SK-N-SH (cell line): ENCODE data around the gene ZNF438.

ENCODE experiments used
- CHD2 ChIP-seq: fragments of 150-350 bp; IDR thresholded peaks from 2 replicates; pipeline ENCODE4 v1.6.1; 2018; ENCODE audit warnings: low read length; ENCODE audit not compliant: partially characterized antibody
- EP300 ChIP-seq, 2 experiments: IDR thresholded peaks; 2 replicates each; pipeline versions ENCODE4 v1.4.0 to v1.6.1; 2012; ENCODE audit warnings: borderline replicate concordance in 1 of 2, low read depth in 1 of 2, low read length in 1 of 2
- EZH2phosphoT487 ChIP-seq: fragments of 200-600 bp; sonication (generic); IDR thresholded peaks from 2 replicates; pipeline ENCODE4 v1.6.1; 2017; ENCODE audit warnings: low read depth, mixed run types, mild to moderate bottlenecking, antibody characterized with exemption, moderate library complexity, borderline replicate concordance
- FOXM1 ChIP-seq: IDR thresholded peaks from 2 replicates; pipeline ENCODE4 v1.4.0; 2012; ENCODE audit warnings: low read depth, mild to moderate bottlenecking
- GATA2 ChIP-seq: sonication (generic); formaldehyde crosslinking; IDR thresholded peaks from 2 replicates; pipeline ENCODE4 v1.5.0; 2020; ENCODE audit warnings: mild to moderate bottlenecking, missing genetic modification reagents
- POLR2AphosphoS5 ChIP-seq: IDR thresholded peaks from 2 replicates; pipeline ENCODE4 v1.6.1; 2012; ENCODE audit warnings: low read depth, low read length
- REST ChIP-seq: IDR thresholded peaks from 2 replicates; pipeline ENCODE4 v1.6.1; 2012; ENCODE audit warnings: mild to moderate bottlenecking, low read depth, low read length, moderate library complexity
- TAF1 ChIP-seq: IDR thresholded peaks from 2 replicates; pipeline ENCODE4 v1.6.1; 2012; ENCODE audit warnings: low read depth, mild to moderate bottlenecking, low read length, moderate library complexity, borderline replicate concordance
- TEAD4 ChIP-seq: IDR thresholded peaks from 2 replicates; pipeline ENCODE4 v1.4.0; 2012; ENCODE audit warnings: mild to moderate bottlenecking, borderline replicate concordance; ENCODE audit not compliant: insufficient read depth
- YY1 ChIP-seq: IDR thresholded peaks from 2 replicates; pipeline ENCODE4 v1.4.0; 2012; ENCODE audit warnings: low read depth, mild to moderate bottlenecking
- TF ChIP-seq, protein P1 (sequence below): fragments of 200-600 bp; sonication (generic); IDR thresholded peaks from 2 replicates; pipeline ENCODE4 v1.6.1; 2017; ENCODE audit warnings: antibody characterized with exemption, mild to moderate bottlenecking, moderate library complexity
- TF ChIP-seq, protein P2 (sequence below): fragments of 150-350 bp; IDR thresholded peaks from 2 replicates; pipeline ENCODE4 v1.6.1; 2017; ENCODE audit warnings: antibody characterized with exemption, low read length, low read depth, borderline replicate concordance
- TF ChIP-seq, protein P3 (sequence below): IDR thresholded peaks from 2 replicates; pipeline ENCODE4 v1.4.0; 2012; ENCODE audit warnings: low read depth, borderline replicate concordance

- TF ChIP-seq, protein P1, sequence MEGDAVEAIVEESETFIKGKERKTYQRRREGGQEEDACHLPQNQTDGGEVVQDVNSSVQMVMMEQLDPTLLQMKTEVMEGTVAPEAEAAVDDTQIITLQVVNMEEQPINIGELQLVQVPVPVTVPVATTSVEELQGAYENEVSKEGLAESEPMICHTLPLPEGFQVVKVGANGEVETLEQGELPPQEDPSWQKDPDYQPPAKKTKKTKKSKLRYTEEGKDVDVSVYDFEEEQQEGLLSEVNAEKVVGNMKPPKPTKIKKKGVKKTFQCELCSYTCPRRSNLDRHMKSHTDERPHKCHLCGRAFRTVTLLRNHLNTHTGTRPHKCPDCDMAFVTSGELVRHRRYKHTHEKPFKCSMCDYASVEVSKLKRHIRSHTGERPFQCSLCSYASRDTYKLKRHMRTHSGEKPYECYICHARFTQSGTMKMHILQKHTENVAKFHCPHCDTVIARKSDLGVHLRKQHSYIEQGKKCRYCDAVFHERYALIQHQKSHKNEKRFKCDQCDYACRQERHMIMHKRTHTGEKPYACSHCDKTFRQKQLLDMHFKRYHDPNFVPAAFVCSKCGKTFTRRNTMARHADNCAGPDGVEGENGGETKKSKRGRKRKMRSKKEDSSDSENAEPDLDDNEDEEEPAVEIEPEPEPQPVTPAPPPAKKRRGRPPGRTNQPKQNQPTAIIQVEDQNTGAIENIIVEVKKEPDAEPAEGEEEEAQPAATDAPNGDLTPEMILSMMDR: no peak
- TF ChIP-seq, protein P2, sequence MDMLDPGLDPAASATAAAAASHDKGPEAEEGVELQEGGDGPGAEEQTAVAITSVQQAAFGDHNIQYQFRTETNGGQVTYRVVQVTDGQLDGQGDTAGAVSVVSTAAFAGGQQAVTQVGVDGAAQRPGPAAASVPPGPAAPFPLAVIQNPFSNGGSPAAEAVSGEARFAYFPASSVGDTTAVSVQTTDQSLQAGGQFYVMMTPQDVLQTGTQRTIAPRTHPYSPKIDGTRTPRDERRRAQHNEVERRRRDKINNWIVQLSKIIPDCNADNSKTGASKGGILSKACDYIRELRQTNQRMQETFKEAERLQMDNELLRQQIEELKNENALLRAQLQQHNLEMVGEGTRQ: no peak
- no peak for TF ChIP-seq POLR2AphosphoS5
- TF ChIP-seq EP300 (IDR thresholded peaks at IDR 0.05; ENCODE audit: borderline replicate concordance in 1 of 2, low read depth in 1 of 2, low read length in 1 of 2): no peak
- TF ChIP-seq, protein P3, sequence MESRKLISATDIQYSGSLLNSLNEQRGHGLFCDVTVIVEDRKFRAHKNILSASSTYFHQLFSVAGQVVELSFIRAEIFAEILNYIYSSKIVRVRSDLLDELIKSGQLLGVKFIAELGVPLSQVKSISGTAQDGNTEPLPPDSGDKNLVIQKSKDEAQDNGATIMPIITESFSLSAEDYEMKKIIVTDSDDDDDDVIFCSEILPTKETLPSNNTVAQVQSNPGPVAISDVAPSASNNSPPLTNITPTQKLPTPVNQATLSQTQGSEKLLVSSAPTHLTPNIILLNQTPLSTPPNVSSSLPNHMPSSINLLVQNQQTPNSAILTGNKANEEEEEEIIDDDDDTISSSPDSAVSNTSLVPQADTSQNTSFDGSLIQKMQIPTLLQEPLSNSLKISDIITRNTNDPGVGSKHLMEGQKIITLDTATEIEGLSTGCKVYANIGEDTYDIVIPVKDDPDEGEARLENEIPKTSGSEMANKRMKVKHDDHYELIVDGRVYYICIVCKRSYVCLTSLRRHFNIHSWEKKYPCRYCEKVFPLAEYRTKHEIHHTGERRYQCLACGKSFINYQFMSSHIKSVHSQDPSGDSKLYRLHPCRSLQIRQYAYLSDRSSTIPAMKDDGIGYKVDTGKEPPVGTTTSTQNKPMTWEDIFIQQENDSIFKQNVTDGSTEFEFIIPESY: no peak
- no peak for TF ChIP-seq TEAD4
- no peak for TF ChIP-seq YY1
- no peak for TF ChIP-seq CHD2
- TF ChIP-seq REST: no peak
- no peak for TF ChIP-seq FOXM1
- TF ChIP-seq EZH2phosphoT487: no peak
- no peak for TF ChIP-seq GATA2 (CRISPR knock-in tag)
- TF ChIP-seq TAF1: no peak
Observed at GRCh38 chr10:31069411-31069810, 37.7 kb upstream of the ZNF438 start.
